ENCODE measurements around the gene OGFR. TPM values are rescaled to one million over a fixed set of nuclear protein-coding genes. Genes with fewer than 3 reads are reported as not detected.

Gene OGFR
- total RNA-seq, 6 experiments from 2014 or later = 40.7 to 48.1 (median 47.0) TPM

DNA sequence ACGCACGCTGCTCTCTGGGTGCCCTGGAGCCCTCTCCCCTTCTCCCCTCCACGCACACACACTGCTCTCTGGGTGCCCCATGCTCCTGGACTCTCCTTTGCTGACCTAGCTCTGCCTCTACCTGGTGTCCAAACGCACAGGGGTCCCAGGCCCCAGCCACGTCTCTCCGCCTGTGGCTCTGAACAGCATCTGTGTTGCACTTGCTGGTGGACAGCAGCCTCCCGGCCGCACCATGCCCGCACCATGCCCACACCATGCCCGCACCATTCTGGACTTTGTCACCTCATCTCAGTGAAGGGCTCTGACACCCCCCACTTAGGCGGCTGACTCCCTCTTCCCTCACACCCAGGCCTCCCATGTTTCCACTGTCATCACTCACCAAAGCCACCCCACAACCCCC, 35.2 kb downstream of the OGFR start:
- DNase-seq (no peak), ATAC-seq (no peak)
- Histone ChIP-seq H3K9me3 (no peaks in the 10 kb centered on the region), H3K4me3 (no peak overlapping the region), H3K27ac (no peak overlapping the region), H3K4me1 (peaks cover 0 to 12% (median 0%) of the 10 kb centered on the region in 4 donors), H3K36me3 (no peaks in the 10 kb centered on the region), H3K27me3 (no peaks in the 10 kb centered on the region)
- intact Hi-C loops (cut with DNase I) = no loop called here
- no peak for TF ChIP-seq POLR2A (IDR thresholded peaks at IDR 0.05)
- TF ChIP-seq, protein P1, sequence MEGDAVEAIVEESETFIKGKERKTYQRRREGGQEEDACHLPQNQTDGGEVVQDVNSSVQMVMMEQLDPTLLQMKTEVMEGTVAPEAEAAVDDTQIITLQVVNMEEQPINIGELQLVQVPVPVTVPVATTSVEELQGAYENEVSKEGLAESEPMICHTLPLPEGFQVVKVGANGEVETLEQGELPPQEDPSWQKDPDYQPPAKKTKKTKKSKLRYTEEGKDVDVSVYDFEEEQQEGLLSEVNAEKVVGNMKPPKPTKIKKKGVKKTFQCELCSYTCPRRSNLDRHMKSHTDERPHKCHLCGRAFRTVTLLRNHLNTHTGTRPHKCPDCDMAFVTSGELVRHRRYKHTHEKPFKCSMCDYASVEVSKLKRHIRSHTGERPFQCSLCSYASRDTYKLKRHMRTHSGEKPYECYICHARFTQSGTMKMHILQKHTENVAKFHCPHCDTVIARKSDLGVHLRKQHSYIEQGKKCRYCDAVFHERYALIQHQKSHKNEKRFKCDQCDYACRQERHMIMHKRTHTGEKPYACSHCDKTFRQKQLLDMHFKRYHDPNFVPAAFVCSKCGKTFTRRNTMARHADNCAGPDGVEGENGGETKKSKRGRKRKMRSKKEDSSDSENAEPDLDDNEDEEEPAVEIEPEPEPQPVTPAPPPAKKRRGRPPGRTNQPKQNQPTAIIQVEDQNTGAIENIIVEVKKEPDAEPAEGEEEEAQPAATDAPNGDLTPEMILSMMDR (IDR thresholded peaks at IDR 0.05) = no peak
- WGBS (ENCODE audit: insufficient coverage, low coverage, low lambda C conversion rate, missing lambda C conversion rate) = 53% methylated on average over 9 of the region's 11 CpGs

DNA sequence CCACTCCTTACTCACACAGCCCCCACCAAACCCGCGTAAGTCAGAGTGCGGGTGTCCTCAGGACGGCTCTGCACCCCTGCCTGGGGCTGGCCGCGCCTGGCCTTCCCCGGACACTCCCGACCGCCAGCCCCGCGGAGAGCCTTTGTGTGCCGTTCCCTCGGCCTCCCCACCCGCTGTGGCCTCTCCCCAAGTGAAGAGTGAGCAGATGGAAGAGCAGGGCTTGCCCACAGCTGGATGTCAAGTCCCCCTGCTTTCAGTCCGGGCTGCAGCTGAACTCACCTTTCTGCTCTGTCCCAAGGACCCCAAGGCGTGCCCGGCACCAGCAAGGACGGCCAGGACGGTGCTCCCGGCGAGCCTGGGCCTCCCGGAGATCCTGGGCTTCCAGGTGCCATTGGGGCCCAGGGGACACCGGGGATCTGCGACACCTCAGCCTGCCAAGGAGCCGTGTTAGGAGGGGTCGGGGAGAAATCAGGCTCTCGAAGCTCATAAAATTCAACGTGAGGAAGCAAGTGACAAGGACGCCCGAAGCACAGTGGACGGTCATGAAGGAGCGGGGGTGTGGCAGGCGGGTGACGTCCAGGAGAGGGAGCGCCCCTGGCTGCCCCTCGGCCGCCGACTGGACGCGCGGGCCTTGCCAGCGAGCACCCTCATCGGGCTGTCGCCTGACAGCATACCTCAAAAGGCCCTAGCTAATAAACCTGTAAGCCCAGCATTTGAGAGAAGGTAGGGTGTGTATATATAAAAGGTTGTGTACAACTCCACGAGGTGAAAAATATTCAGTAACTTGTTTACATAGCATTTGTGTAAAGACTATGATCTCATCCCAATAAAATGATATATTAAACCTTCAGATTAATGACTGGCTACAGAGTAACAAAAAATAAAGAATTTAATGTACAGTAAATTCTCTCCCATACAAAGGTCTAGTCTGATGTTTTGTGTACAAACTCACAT, 35.9 kb downstream of the OGFR start:
- Histone ChIP-seq H3K27me3 (no peaks in the 10 kb centered on the region), H3K36me3 (no peaks in the 10 kb centered on the region), H3K4me3 (no peak overlapping the region), H3K9me3 (no peaks in the 10 kb centered on the region), H3K4me1 (peaks cover 0 to 12% (median 0%) of the 10 kb centered on the region in 4 donors), H3K27ac (no peak overlapping the region)
- DNase-seq (no peak), ATAC-seq (no peak)
- WGBS (ENCODE audit: insufficient coverage, low coverage, low lambda C conversion rate, missing lambda C conversion rate) = 82% methylated on average over 21 of the region's 45 CpGs
- intact Hi-C loops (cut with DNase I) = no loop called here
- TF ChIP-seq POLR2A (IDR thresholded peaks at IDR 0.05) = no peak
- TF ChIP-seq, protein P1 (IDR thresholded peaks at IDR 0.05) = no peak

DNA sequence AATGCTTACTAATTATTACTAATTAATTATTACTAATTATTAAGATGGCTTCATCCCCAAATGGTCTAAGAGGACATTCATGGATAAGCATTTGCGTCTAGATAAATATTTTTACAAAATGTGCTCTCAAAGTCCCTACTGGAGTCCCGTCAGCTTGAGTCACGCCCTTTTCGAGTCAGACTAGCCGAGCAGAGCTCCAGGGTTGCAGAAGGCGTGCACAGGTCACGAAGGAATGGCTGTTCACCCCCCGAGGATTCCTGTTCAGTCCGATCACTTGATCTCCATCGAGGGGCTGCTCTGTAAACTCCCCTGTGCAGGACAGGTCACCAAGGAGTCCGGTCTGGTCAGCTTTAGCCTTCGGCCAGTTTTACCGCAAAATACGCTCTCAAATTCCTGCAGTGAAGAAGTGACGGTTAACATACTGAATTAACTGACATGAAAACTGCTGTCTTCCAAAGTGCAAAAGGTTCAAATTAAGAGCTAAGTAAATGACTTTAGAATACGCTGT, 37.1 kb downstream of the OGFR start:
- no peak for TF ChIP-seq POLR2A (IDR thresholded peaks at IDR 0.05)
- TF ChIP-seq, protein P1 (IDR thresholded peaks at IDR 0.05) = no peak
- peaks cover 0 to 12% (median 0%) of the 10 kb centered on the region in 4 donors for H3K4me1 ChIP-seq
- no peak overlapping the region for H3K27ac ChIP-seq
- DNase-seq = no peak
- WGBS (ENCODE audit: insufficient coverage, low coverage, low lambda C conversion rate, missing lambda C conversion rate) = 85% methylated on average over 16 of the region's 16 CpGs
- H3K27me3 ChIP-seq = no peaks in the 10 kb centered on the region
- no peak for ATAC-seq
- no peaks in the 10 kb centered on the region for H3K9me3 ChIP-seq
- H3K36me3 ChIP-seq = no peaks in the 10 kb centered on the region
- no peak overlapping the region for H3K4me3 ChIP-seq
- intact Hi-C loops (cut with DNase I) = no loop called here

DNA sequence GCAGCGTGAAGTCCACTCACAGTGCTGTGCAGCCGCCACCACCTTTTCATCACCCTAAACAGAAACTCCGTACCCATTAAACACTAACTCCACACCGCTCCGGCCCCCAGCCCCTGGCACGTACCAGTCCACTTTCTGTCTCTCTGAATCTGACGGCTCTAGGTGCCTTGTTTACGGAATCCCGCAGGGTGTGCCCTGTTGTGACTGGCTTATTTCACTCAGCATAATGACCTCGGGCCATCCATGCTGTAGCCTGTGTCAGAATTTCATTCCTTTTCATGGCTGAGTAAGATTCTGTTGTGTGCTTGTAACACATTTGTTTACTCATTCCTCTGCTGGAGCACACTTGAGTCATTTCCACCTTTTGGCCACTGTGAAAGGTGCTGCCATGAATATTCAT, 39.0 kb downstream of the OGFR start:
- 95% methylated on average over 9 of the region's 10 CpGs for WGBS (ENCODE audit: insufficient coverage, low coverage, low lambda C conversion rate, missing lambda C conversion rate)
- ATAC-seq = no peak
- H3K9me3 ChIP-seq = no peaks in the 10 kb centered on the region

More for the DNA sequence above, 39.0 kb downstream of the OGFR start:
- Histone ChIP-seq H3K4me3 (no peak overlapping the region), H3K27me3 (no peaks in the 10 kb centered on the region), H3K36me3 (no peaks in the 10 kb centered on the region), H3K4me1 (peaks cover 0 to 2% (median 0%) of the 10 kb centered on the region in 4 donors), H3K27ac (no peak overlapping the region)
- DNase-seq = no peak
- intact Hi-C loops (cut with DNase I) = no loop called here
- no peak for TF ChIP-seq POLR2A (IDR thresholded peaks at IDR 0.05)
- TF ChIP-seq, protein P1 (IDR thresholded peaks at IDR 0.05) = no peak
